Progenitor cell of endocrine pancreas (in vitro differentiated cells): ENCODE results near the gene OSTM1. TPM values are rescaled to one million over a fixed set of nuclear protein-coding genes. Genes with fewer than 3 reads are reported as not detected.
"Not testable (repeated sequence)": the region's sequence is repeated elsewhere in the genome, so short reads cannot be mapped to it uniquely, and the experiment has no call there.

Experiments
- DNase-seq: peaks from one replicate; pipeline ENCODE4 v3.0.0; 2021; ENCODE audit warnings: low spot score; ENCODE audit not compliant: unreplicated experiment
- H3K27ac Mint-ChIP-seq: 2 replicates; pipeline ENCODE4 v1.8.0; 2021; ENCODE audit warnings: mild to moderate bottlenecking, moderate library complexity, mixed read lengths
- H3K27me3 Mint-ChIP-seq: 2 replicates; pipeline ENCODE4 v1.8.0; 2021; ENCODE audit warnings: mixed read lengths
- H3K36me3 Mint-ChIP-seq: 2 replicates; pipeline ENCODE4 v1.8.0; 2022; ENCODE audit warnings: mixed read lengths; ENCODE audit not compliant: insufficient read depth
- H3K4me1 Mint-ChIP-seq: 2 replicates; pipeline ENCODE4 v1.8.0; 2021; ENCODE audit warnings: low read depth, mixed read lengths
- H3K4me3 Mint-ChIP-seq: 2 replicates; pipeline ENCODE4 v1.8.0; 2021; ENCODE audit warnings: low read depth, mild to moderate bottlenecking, moderate library complexity, mixed read lengths
- H3K9me3 Mint-ChIP-seq: 2 replicates; pipeline ENCODE4 v1.8.0; 2021; ENCODE audit warnings: low read depth, mixed read lengths
- total RNA-seq: library from RNA; stranded (reverse); gene quantifications from 2 replicates; pipeline ENCODE4 v1.2.1, GENCODE V29; 2021
- TF ChIP-seq, protein P1 (sequence below): fragments of 200-600 bp; sonication (generic); IDR thresholded peaks from one replicate; pipeline ENCODE4 v1.5.0; 2021; ENCODE audit warnings: antibody characterized with exemption, mild to moderate bottlenecking; ENCODE audit not compliant: unreplicated experiment

OSTM1 gene
- total RNA-seq, 1 donor from 2014 or later = 8.2 TPM

DNA sequence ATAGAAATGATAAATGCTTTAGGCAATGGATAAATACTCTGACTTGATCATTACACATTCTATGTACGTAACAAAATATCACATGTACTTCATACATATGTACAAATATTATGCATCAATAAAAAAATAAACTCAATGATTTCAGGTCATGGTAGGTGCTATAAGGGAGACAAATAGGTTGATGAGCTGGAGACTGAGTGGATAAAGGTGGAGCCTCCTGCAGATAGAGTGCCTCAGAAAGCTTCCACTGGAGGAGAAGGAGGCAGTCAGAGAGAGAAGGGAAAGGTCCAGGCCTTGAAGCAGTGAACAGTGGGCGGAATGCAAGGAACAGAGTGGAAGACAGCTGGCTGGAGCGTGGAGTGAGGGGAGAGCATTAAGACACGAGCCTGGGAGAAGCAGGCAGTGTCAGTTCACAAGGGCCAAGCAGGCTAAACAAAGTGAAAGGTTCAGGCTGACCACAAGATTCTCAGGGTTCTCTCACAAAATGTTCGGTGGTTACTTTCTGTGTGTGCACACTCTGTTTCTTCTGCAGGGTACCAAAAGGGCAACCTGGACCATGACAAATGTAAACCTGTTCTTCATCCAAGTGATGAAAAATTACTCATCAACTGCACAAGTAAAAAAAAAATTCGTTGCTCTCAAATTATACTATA is 60.6 kb downstream of the OSTM1 start:
- no peak overlapping the region for H3K4me3 Mint-ChIP-seq
- no peak overlapping the region for H3K27ac Mint-ChIP-seq
- DNase-seq = no peak
- H3K36me3 Mint-ChIP-seq = peaks cover 3% of the 10 kb centered on the region
- peaks cover 24% of the 10 kb centered on the region for H3K9me3 Mint-ChIP-seq
- TF ChIP-seq, protein P1, sequence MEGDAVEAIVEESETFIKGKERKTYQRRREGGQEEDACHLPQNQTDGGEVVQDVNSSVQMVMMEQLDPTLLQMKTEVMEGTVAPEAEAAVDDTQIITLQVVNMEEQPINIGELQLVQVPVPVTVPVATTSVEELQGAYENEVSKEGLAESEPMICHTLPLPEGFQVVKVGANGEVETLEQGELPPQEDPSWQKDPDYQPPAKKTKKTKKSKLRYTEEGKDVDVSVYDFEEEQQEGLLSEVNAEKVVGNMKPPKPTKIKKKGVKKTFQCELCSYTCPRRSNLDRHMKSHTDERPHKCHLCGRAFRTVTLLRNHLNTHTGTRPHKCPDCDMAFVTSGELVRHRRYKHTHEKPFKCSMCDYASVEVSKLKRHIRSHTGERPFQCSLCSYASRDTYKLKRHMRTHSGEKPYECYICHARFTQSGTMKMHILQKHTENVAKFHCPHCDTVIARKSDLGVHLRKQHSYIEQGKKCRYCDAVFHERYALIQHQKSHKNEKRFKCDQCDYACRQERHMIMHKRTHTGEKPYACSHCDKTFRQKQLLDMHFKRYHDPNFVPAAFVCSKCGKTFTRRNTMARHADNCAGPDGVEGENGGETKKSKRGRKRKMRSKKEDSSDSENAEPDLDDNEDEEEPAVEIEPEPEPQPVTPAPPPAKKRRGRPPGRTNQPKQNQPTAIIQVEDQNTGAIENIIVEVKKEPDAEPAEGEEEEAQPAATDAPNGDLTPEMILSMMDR = no peak
- no peaks in the 10 kb centered on the region for H3K27me3 Mint-ChIP-seq
- H3K4me1 Mint-ChIP-seq = no peaks in the 10 kb centered on the region

DNA sequence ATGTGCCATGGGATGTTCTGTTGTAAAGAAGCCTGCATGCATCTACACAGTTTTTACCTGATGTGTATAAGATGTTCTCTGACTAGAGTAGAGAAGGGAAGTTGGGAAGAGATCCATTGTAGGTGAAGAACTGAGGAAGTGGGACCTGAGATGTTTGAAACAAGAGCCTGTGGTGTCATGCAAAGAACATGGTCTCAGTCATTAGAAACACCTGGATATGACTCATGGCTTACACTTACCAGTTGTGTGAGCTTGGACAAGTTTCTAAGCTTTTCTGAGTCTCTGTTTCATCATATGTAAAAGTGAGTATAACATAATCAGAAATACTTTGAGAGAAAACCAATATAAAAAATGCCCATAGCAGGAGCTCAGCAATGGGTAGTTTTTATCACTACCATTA is 64.6 kb downstream of the OSTM1 start:
- Mint-ChIP-seq H3K27me3 (no peaks in the 10 kb centered on the region), H3K27ac (no peak overlapping the region), H3K4me1 (no peaks in the 10 kb centered on the region), H3K36me3 (peaks cover 3% of the 10 kb centered on the region), H3K9me3 (peaks cover 15% of the 10 kb centered on the region), H3K4me3 (no peak overlapping the region)
- TF ChIP-seq, protein P1 = no peak
- DNase-seq = no peak

DNA sequence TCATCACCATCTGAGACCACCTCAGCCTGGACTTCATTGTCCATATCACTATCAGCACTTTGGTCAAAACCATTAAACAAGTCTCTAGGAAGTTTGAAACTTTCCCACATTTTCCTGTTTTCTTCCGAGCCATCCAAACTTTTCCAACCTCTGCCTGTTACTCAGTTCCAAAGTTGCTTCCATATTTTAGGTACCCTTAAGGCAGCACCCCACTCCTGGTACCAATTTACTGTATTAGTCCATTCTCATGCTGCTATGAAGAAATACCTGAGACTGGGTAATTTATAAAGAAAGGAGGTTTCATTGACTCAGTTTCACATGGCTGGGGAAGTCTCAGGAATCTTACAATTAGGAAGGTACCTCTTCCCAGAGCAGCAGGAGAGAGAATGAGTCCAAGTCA is 65.3 kb downstream of the OSTM1 start:
- H3K4me1 Mint-ChIP-seq, DNase-seq, H3K27me3 Mint-ChIP-seq, H3K27ac Mint-ChIP-seq, H3K4me3 Mint-ChIP-seq, H3K36me3 Mint-ChIP-seq: not testable (repeated sequence)
- peaks cover 15% of the 10 kb centered on the region for H3K9me3 Mint-ChIP-seq

DNA sequence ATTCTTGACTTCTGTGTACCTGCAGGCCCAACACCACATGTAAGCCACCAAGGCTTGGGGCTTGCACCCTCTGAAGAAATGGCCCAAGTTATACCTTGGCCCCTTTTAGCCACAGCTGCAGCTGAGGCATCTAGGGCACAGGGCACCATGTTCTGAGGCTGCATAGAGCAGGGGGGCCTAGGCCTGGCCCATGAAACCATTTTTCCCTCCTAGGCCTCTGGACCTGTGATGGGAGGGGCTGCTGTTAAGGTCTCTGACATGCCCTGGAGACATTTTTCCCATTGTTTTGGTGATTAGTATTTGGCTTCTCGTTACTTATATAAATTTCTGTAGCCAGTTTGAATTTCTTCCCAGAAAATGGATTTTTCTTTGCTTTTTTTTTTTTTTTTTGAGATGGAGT is 66.2 kb downstream of the OSTM1 start:
- Mint-ChIP-seq H3K9me3 (peaks cover 10% of the 10 kb centered on the region), H3K4me3 (no peak overlapping the region), H3K4me1 (no peaks in the 10 kb centered on the region), H3K27ac (no peak overlapping the region), H3K27me3 (no peaks in the 10 kb centered on the region), H3K36me3 (peaks cover 3% of the 10 kb centered on the region)
- TF ChIP-seq, protein P1 = no peak
- DNase-seq = no peak

DNA sequence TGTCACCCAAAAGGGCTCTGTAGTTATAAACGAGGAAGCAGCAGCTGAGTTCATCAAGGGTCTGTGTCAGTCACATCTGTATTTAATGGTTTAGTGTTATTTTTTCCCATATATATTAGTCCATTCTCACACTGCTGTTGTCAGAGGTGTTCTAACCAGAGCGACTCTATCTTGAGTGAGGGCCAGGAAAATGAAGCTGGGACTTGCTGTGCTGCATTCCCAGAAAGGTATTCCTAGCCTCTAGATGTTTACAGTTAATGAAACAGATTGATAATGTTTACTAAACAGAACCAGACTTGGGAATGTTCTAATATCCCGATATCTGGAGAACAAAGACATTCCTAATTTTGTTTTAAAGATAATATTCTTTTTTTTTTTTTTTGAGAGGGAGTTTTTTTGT is 68.6 kb downstream of the OSTM1 start:
- Mint-ChIP-seq H3K4me1 (peaks cover 15% of the 10 kb centered on the region), H3K9me3 (peaks cover 10% of the 10 kb centered on the region), H3K27ac (no peak overlapping the region), H3K4me3 (no peak overlapping the region), H3K27me3 (no peaks in the 10 kb centered on the region), H3K36me3 (peaks cover 3% of the 10 kb centered on the region)
- no peak for DNase-seq
- TF ChIP-seq, protein P1 = no peak

DNA sequence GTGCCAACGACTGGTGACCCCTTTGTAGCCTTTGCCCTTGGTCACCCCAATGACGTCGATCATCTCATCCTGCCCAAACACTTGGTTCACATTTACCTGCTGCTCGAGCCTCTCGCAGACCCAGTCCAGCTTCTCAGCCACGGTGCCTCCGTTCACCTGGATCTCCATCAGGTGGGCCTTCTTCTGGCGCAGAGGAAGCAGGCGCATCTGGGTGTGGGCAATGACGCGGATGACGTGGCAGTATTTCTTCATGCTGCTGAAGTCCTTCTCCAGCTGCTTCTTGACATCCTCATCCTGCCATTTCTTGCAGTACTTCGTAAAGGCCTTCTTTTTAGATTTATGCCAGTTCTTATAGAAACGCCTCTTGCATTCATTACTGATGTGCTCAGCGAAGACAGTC is 69.7 kb downstream of the OSTM1 start:
- H3K9me3 Mint-ChIP-seq = peaks cover 10% of the 10 kb centered on the region

More for the DNA sequence above, 69.7 kb downstream of the OSTM1 start:
- H3K4me3 Mint-ChIP-seq = no peak overlapping the region
- H3K4me1 Mint-ChIP-seq = peaks cover 15% of the 10 kb centered on the region
- TF ChIP-seq, protein P1 = no peak
- no peaks in the 10 kb centered on the region for H3K27me3 Mint-ChIP-seq
- no peak overlapping the region for H3K27ac Mint-ChIP-seq
- no peak for DNase-seq
- peaks cover 3% of the 10 kb centered on the region for H3K36me3 Mint-ChIP-seq
